ENCODE data around the gene LILRB5. TPM values are rescaled to one million over a fixed set of nuclear protein-coding genes. Genes with fewer than 3 reads are reported as not detected.
A peak's percentile ranks its signal among the peaks of the same experiment; 100 is the strongest.

The LILRB5 gene
- total and polyA plus RNA-seq, 9 of the 15 experiments (the other 6 are each of a cell fraction or from before 2014, with no cell fraction given) = not detected

GRCh38 chr19:54252845-54253244, 4.2 kb downstream of the LILRB5 start (continued):
- TF ChIP-seq E4F1 (CRISPR knock-in tag; IDR thresholded peaks at IDR 0.05; ENCODE audit: borderline replicate concordance) (no peak), NONO (IDR thresholded peaks at IDR 0.05; ENCODE audit: low read depth in 2 of 2, low read length in 1 of 2) (no peak), ATF1 (CRISPR knock-in tag; IDR thresholded peaks at IDR 0.05) (no peak; the same call in 1 of the 2 replicates), ATF1 (tag; IDR thresholded peaks at IDR 0.05) (peak; percentile 88), CEBPG (CRISPR knock-in tag; IDR thresholded peaks at IDR 0.05) (peak; percentile 59), CEBPG (tag; conservative IDR thresholded peaks at IDR 0.05 in 1 of 2, IDR thresholded peaks at IDR 0.05 in 1 of 2) (no peak), CEBPB (tag; IDR thresholded peaks at IDR 0.05) (peak; percentile 49), ZBTB33 (CRISPR knock-in tag; IDR thresholded peaks at IDR 0.05) (no peak), LEF1 (IDR thresholded peaks at IDR 0.05) (no peak), JUN (IDR thresholded peaks at IDR 0.05; ENCODE audit: borderline replicate concordance, low read depth, low read length) (0 out of 2 replicates have a peak, but pooled peaks have one; percentile 26), JUN (CRISPR knock-in tag; IDR thresholded peaks at IDR 0.05; ENCODE audit: borderline replicate concordance) (no peak), JUND (IDR thresholded peaks at IDR 0.05; ENCODE audit: borderline replicate concordance, low read depth, low read length) (peak; percentile 76), JUND (tag; IDR thresholded peaks at IDR 0.05; ENCODE audit: borderline replicate concordance, low read depth, low read length) (peak; percentile 61; the same call in 1 of the 3 replicates), SAP30 (IDR thresholded peaks at IDR 0.05; ENCODE audit: borderline replicate concordance, insufficient read depth, low read depth, low read length, poor library complexity, severe bottlenecking) (no peak), ZNF511 (CRISPR knock-in tag; IDR thresholded peaks at IDR 0.05) (no peak), ATF7 (IDR thresholded peaks at IDR 0.05) (peak; percentile 94), ATF2 (CRISPR knock-in tag; IDR thresholded peaks at IDR 0.05) (peak; percentile 84; the same call in 1 of the 2 replicates), MED1 (CRISPR knock-in tag; IDR thresholded peaks at IDR 0.05; ENCODE audit: borderline replicate concordance) (no peak)
